Measurements from ENCODE around the gene STK32C.

STK32C gene

DNA sequence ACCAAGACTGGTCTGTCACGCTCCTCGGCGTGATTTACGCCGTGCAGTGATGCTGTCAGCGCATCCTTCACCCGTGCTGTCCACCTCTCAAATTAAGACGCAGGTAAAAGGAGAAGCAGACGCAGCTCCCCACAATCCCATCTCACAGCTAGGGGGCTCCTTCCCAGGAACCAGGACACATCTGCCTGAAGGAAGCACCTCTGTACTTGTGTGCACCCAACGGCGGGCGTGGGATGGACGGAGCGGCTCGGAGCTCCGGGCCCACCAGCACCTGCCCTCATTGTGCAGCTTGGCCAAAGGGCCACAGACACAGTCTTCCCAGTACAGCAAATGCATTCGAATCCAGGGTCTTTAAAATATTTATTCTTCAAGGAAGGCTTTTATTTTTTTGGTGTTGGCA lies 55.3 kb downstream of the STK32C start:
- no peak for DNase-seq (ENCODE audit: extremely low spot score)
- TF ChIP-seq ARNT (IDR thresholded peaks at IDR 0.05), result no peak
- no peak for TF ChIP-seq LEF1 (IDR thresholded peaks at IDR 0.05; ENCODE audit: borderline replicate concordance)
- no peak for TF ChIP-seq FOXK2 (IDR thresholded peaks at IDR 0.05)
- no peak for TF ChIP-seq TARDBP (IDR thresholded peaks at IDR 0.05)
- no peak for TF ChIP-seq SP1 (IDR thresholded peaks at IDR 0.05)
- TF ChIP-seq NFRKB (IDR thresholded peaks at IDR 0.05), result no peak
- TF ChIP-seq, protein P1, sequence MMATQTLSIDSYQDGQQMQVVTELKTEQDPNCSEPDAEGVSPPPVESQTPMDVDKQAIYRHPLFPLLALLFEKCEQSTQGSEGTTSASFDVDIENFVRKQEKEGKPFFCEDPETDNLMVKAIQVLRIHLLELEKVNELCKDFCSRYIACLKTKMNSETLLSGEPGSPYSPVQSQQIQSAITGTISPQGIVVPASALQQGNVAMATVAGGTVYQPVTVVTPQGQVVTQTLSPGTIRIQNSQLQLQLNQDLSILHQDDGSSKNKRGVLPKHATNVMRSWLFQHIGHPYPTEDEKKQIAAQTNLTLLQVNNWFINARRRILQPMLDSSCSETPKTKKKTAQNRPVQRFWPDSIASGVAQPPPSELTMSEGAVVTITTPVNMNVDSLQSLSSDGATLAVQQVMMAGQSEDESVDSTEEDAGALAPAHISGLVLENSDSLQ (IDR thresholded peaks at IDR 0.05), result no peak
- POLR2A ChIA-PET, result no interaction called here
- CTCF ChIA-PET, result interaction anchor here (0.6 kb wide), 1 partner anchor 33 kb away, joined by 3 read pairs; no protein-coding TSS in a partner anchor

DNA sequence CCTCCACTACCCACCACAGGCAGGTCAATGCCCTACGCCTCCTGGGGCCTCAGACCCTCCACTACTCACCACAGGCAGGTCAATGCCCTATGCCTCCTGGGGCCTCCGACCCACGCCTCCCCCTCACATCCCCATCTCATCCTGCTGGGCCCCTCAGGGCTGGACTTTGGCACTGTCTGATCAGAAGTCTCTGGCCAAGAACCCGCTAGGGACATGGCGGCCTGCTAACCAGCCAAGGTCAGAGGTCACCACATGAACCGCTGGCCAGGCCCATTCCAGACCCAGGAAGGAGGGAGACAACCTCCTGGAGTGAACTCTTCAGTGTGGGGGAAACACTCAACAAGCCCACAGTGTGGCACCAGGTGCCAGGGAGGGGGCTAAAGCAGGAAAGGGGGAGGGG lies 55.8 kb downstream of the STK32C start:
- ChIA-PET CTCF (interaction anchor here (0.6 kb wide), 1 partner anchor 33 kb away, joined by 3 read pairs; no protein-coding TSS in a partner anchor), POLR2A (no interaction called here)
- no peak for DNase-seq (ENCODE audit: extremely low spot score)
- no peak for TF ChIP-seq L3MBTL2 (conservative IDR thresholded peaks at IDR 0.05)
- TF ChIP-seq CTBP1 (IDR thresholded peaks at IDR 0.05; ENCODE audit: borderline replicate concordance), result no peak
- TF ChIP-seq ZNF384 (IDR thresholded peaks at IDR 0.05), result no peak
- TF ChIP-seq FOXK2 (IDR thresholded peaks at IDR 0.05), result no peak
- TF ChIP-seq FOXM1 (IDR thresholded peaks at IDR 0.05; ENCODE audit: borderline replicate concordance), result no peak
- no peak for TF ChIP-seq FOXA1 (IDR thresholded peaks at IDR 0.05)
- no peak for TF ChIP-seq SP1 (IDR thresholded peaks at IDR 0.05)
- TF ChIP-seq NFRKB (IDR thresholded peaks at IDR 0.05), result no peak

DNA sequence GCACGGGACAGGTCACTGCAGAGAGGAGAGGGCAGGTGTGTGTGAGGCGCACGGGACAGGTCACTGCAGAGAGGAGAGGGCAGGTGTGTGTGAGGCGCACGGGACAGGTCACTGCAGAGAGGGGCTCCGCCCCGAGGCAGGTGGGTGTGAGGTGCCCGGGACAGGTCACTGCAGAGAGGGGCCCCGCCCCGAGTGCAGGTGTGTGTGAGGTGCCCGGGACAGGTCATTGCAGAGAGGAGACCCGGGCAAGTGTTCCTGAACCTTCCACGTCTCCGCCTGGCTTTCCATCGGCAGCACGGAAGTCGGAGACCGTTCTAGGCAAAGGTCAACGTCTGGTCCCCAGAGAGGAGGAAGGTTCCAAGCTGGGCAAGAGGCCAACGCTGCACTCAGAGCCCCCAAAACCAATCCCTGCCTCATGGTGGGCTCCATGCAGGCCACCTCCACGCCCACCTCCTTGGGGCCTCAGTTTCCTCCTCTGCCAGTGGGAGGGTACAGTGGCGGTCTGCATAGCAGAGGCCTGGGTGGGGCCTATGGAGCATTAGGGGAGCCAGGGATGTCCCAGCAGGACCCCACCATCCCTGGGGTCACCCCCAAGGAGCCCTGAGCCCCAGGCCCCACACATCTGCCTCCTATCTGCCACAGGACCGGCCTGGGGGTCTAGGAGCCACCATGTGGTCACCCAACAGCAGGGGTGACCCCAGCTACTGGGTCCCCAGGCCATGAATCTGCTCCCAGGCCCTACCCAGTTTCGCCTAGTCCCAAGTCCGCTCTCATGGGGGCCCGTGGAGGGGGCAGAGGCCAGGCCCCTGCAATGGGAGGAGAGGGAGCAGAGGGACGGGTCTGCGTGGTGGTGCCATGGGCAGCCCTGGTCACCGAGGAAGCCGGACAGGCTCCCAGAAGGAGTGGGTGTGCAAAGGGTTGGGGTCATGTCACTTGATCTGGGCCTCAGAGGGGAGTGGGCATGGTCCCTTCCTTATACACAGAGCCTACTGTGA lies 57.0 kb downstream of the STK32C start:
- no peak for TF ChIP-seq SP1 (IDR thresholded peaks at IDR 0.05)
- TF ChIP-seq ELF4 (IDR thresholded peaks at IDR 0.05), result no peak
- TF ChIP-seq NFRKB (IDR thresholded peaks at IDR 0.05), result no peak
- no peak for TF ChIP-seq BHLHE40 (IDR thresholded peaks at IDR 0.05; ENCODE audit: borderline replicate concordance)
- TF ChIP-seq, protein P1 (IDR thresholded peaks at IDR 0.05), result no peak
- TF ChIP-seq CTBP1 (IDR thresholded peaks at IDR 0.05; ENCODE audit: borderline replicate concordance), result no peak
- no peak for TF ChIP-seq FOXM1 (IDR thresholded peaks at IDR 0.05; ENCODE audit: borderline replicate concordance)
- no peak for TF ChIP-seq SUZ12 (IDR thresholded peaks at IDR 0.05)
- no peak for TF ChIP-seq TARDBP (IDR thresholded peaks at IDR 0.05)
- no peak for TF ChIP-seq FOXA1 (IDR thresholded peaks at IDR 0.05)
- ChIA-PET POLR2A (no interaction called here), CTCF (no interaction called here)
- DNase-seq (ENCODE audit: extremely low spot score), result no peak

DNA sequence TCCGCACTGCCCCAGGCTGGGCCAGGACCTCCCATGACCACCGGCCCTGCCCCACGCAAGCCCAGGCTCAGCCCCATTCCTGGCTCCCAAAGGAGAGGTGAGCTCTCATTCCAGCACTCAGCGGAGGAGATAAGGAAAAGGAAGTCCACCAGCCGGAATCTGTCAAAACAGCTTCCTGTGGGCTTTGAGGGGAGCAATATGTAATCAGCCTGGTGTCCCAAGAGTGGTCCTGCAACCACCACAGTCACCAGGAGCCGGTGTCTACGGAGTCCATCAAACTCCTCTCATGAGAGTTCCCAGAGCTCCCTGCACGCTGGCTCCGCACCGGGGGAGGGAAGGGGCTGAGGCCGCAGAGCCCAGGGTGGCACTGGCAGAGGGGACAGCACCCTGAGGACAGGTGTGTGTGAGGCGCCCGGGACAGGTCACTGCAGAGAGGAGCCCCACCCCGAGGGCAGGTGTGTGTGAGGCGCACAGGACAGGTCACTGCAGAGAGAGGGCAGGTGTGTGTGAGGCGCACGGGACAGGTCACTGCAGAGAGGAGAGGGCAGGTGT lies 57.9 kb downstream of the STK32C start:
- TF ChIP-seq FOXK2 (IDR thresholded peaks at IDR 0.05), result no peak
- no peak for TF ChIP-seq L3MBTL2 (conservative IDR thresholded peaks at IDR 0.05)
- no peak for TF ChIP-seq NFRKB (IDR thresholded peaks at IDR 0.05)
- TF ChIP-seq, protein P1 (IDR thresholded peaks at IDR 0.05), result no peak
- TF ChIP-seq HDGF (IDR thresholded peaks at IDR 0.05; ENCODE audit: borderline replicate concordance), result no peak
- no peak for TF ChIP-seq BHLHE40 (IDR thresholded peaks at IDR 0.05; ENCODE audit: borderline replicate concordance)
- no peak for TF ChIP-seq FOXA1 (IDR thresholded peaks at IDR 0.05)
- TF ChIP-seq ARNT (IDR thresholded peaks at IDR 0.05), result no peak
- no peak for TF ChIP-seq CTBP1 (IDR thresholded peaks at IDR 0.05; ENCODE audit: borderline replicate concordance)
- no peak for TF ChIP-seq SP1 (IDR thresholded peaks at IDR 0.05)
- no peak for TF ChIP-seq FOXM1 (IDR thresholded peaks at IDR 0.05; ENCODE audit: borderline replicate concordance)
- CTCF ChIA-PET, result interaction anchor here (0.9 kb wide), 1 partner anchor 30 kb away, joined by 3 read pairs; no protein-coding TSS in a partner anchor
- POLR2A ChIA-PET, result no interaction called here
- DNase-seq (ENCODE audit: extremely low spot score), result no peak

DNA sequence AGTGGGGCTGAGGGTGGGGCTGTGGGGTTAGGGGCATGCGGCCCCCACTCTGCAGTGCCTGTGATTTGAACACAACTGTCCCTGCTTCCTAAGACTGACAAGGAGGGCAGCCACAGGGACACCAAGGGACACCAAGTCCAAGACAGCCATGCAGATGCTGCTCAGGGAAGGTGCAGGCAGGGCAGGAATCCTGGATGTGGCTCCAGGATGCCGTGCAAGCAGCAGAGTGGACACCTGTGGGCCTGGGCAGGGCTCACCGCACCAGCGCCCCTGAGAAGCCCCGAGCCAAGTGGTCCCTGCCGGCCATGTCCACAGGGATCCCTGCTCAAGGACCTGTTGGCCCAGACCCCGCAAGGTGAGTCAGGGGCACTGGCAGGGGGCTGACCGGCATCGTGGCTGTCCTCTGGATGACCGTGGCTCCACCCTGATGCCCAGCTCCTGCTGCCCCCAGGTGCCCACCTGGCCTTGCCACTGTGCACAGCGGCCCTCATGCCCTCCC lies 58.5 kb downstream of the STK32C start:
- no peak for DNase-seq (ENCODE audit: extremely low spot score)
- no peak for TF ChIP-seq BHLHE40 (IDR thresholded peaks at IDR 0.05; ENCODE audit: borderline replicate concordance)
- no peak for TF ChIP-seq FOXA1 (IDR thresholded peaks at IDR 0.05)
- no peak for TF ChIP-seq HDGF (IDR thresholded peaks at IDR 0.05; ENCODE audit: borderline replicate concordance)
- no peak for TF ChIP-seq ARNT (IDR thresholded peaks at IDR 0.05)
- no peak for TF ChIP-seq SUZ12 (IDR thresholded peaks at IDR 0.05)
- no peak for TF ChIP-seq ELF4 (IDR thresholded peaks at IDR 0.05)
- TF ChIP-seq NFRKB (IDR thresholded peaks at IDR 0.05), result no peak
- TF ChIP-seq L3MBTL2 (conservative IDR thresholded peaks at IDR 0.05), result no peak
- no peak for TF ChIP-seq FOXK2 (IDR thresholded peaks at IDR 0.05)
- no peak for TF ChIP-seq CTBP1 (IDR thresholded peaks at IDR 0.05; ENCODE audit: borderline replicate concordance)
- TF ChIP-seq, protein P1 (IDR thresholded peaks at IDR 0.05), result no peak
- no peak for TF ChIP-seq FOXM1 (IDR thresholded peaks at IDR 0.05; ENCODE audit: borderline replicate concordance)
- TF ChIP-seq SP1 (IDR thresholded peaks at IDR 0.05), result no peak
- TF ChIP-seq TARDBP (IDR thresholded peaks at IDR 0.05), result no peak
- CTCF ChIA-PET, result interaction anchor here (0.9 kb wide), 1 partner anchor 30 kb away, joined by 3 read pairs; no protein-coding TSS in a partner anchor
- POLR2A ChIA-PET, result no interaction called here

Measured in HEK293T (cell line).